ENCODE results near the gene FBXO24.

DNA sequence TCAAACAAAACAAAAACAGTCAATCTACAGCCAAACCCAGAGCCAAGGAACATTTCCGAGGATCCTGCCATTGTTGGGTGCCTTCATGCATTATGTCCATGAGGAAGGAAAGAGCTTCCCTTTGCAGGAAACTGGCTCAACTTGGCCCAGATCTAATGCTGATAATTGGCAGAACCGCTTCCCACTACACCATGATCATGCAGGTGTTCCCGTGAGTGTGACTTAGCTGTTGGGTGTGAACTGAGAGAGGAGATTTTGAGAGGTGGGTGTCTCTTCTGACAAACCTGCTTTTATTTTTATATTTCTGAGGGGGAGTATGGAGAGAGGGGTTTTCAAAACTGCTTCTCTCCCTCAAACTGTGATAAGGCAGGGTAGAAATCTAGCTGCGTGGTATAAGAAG is 27.0 kb upstream of the FBXO24 start:
- no peak for TF ChIP-seq POLR2A (IDR thresholded peaks at IDR 0.05; ENCODE audit: low read length)
- no peak for TF ChIP-seq GATA1 (IDR thresholded peaks at IDR 0.05; ENCODE audit: low read depth, low read length)
